Measurements from ENCODE around the gene IGLL5. TPM values are rescaled to one million over a fixed set of nuclear protein-coding genes. Genes with fewer than 3 reads are reported as not detected.
"Not testable (repeated sequence)": the region's sequence is repeated elsewhere in the genome, so short reads cannot be mapped to it uniquely, and the experiment has no call there.

IGLL5 gene
- total RNA-seq, 3 donors from 2014 or later: 0.79 TPM; not detected in 2

DNA sequence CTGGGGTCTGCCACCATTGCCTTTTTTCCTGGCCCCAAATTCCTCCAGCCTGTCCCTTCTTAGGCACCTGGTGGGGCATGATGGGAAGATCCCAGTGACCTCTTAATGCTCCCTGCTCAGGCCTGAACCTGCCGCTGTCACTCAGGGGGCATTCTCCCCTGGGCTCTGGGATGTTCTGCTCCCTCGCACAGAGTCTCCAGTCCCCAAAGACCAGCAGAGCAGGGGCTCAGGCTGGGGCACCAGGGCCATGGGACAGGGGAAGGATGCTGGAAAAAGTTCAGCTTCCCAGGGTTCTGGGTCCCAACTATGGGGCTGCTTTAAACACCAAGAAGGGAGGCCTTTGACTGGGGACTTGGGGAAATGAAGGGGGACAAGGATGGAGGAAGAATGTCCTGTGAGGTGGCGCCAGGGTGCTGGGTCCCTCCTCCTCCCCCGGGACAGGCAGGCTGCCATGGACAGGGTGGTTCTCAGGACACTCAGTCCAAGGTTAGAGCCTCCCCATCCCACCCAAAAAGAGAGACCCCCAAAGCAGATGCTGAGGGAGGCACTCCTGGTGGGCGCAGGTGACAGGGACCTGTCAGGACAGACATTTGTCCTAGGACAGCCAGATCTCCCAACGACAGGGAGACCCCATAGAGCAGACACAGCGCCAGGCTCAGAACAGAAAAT is 30.8 kb downstream of the IGLL5 start:
- no peaks in the 10 kb centered on the region for H3K36me3 Mint-ChIP-seq (ENCODE audit: insufficient read depth)
- H3K4me3 Mint-ChIP-seq: no peak overlapping the region
- ATAC-seq: no peak
- no peaks in the 10 kb centered on the region for H3K27me3 Mint-ChIP-seq (ENCODE audit: low read depth)
- H3K4me1 Mint-ChIP-seq (ENCODE audit: low read depth): no peaks in the 10 kb centered on the region
- no peaks in the 10 kb centered on the region for H3K9me3 Mint-ChIP-seq
- DNase-seq: no peak

DNA sequence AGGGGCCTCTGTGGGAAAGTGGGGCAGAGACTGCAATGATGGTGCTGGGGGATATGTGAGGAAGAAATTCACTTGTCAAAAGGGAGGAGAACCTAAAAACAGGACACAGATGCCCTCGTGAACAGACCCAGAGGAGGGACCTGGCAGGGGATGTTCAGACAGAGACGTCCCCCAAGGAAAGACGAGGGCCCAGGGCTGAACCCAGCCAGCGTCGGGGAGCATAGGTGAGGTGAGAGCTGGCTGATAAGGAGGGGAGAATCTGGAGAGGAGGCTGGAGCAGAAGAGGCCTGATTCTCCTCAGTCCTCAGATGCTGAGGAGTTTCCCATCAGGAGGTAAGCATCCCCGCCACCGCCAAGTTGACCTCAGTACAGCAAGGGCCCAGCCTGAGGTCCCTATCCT is 31.4 kb downstream of the IGLL5 start:
- no peaks in the 10 kb centered on the region for H3K4me1 Mint-ChIP-seq (ENCODE audit: low read depth)
- no peak overlapping the region for H3K4me3 Mint-ChIP-seq
- H3K9me3 Mint-ChIP-seq: no peaks in the 10 kb centered on the region
- no peaks in the 10 kb centered on the region for H3K36me3 Mint-ChIP-seq (ENCODE audit: insufficient read depth)
- H3K27me3 Mint-ChIP-seq (ENCODE audit: low read depth): no peaks in the 10 kb centered on the region
- ATAC-seq (no peak), DNase-seq (no peak)

DNA sequence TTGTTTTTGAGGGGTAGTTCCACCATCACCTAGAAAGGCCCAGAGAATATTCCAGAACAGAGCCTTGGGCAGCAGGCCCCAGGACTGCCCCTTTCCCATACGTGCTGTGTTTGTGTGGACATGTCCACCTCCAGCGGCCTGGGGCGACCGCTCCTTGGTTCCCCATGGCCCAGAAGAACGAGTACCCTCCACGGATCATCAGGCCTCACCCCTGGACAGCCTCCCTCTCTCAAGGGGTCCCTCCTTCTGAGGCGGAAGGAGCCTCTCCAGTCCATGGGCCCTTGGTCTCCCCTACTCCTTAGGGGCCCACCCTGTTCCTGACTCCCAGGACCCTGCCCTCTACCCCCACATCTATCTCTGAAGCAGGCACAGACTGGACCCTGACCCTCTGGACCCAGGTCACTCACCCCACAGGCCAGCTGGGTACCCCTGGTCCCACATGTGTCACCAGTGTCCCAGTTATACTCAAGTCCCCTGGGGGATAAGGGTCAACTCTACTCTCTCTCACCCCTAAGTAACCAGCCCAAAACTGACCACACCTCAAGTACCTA is 32.6 kb downstream of the IGLL5 start:
- ATAC-seq: no peak
- H3K36me3 Mint-ChIP-seq (ENCODE audit: insufficient read depth): no peaks in the 10 kb centered on the region
- no peaks in the 10 kb centered on the region for H3K9me3 Mint-ChIP-seq

DNA sequence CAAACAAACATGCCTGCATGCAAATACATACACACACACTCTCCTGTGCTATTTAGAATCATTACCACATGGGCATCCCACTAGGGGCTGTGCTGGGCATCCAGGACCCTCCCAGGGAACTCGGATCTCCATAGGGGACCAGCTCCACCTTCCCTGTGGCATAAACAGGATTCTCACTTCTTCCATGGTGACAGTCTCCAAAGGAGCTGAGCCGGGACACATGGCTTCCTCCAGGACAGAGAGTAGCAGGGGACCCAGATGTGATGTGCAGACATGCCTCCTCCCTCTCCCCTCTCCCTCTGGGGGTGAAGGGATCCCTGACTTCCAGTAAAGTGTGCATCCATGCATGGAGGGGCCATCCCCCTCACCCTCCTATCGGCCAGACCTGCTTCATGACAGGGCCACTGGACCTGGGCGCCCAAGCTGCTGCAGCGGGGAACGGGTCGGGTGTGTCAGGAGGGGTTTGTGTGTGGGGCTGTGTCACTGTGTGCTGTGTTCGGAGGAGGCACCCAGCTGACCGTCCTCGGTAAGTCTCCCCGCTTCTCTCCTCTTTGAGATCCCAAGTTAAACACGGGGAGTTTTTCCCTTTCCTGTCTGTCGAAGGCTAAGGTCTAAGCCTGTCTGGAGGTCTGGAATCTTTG is 33.4 kb downstream of the IGLL5 start:
- Mint-ChIP-seq H3K4me3 (no peak overlapping the region), H3K27me3 (ENCODE audit: low read depth) (no peaks in the 10 kb centered on the region), H3K9me3 (no peaks in the 10 kb centered on the region), H3K4me1 (ENCODE audit: low read depth) (peaks cover 3% of the 10 kb centered on the region), H3K36me3 (ENCODE audit: insufficient read depth) (no peaks in the 10 kb centered on the region)
- ATAC-seq (no peak), DNase-seq (no peak)

More for the DNA sequence above, 32.6 kb downstream of the IGLL5 start:
- H3K4me1 Mint-ChIP-seq (ENCODE audit: low read depth): peaks cover 3% of the 10 kb centered on the region
- H3K27me3 Mint-ChIP-seq (ENCODE audit: low read depth): no peaks in the 10 kb centered on the region
- no peak for DNase-seq
- H3K4me3 Mint-ChIP-seq: no peak overlapping the region

DNA sequence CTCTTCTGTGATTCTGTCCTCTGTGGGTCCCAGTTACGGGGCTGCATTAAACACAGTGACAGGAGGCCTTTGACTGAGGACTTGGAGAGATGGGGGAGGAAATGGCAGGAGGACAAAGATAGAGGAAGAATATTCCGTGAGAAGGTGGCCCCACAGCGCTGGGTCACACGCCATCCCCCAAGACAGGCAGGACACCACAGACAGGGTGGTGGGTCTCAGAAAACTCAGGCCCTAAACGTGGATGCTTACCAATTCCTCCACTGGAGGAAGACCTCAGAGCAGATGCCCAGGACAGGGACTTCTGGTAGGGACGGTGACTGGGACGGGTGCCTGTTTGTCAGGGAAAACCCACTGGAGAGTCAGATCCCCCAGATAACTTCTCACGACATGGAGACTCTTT is 34.0 kb downstream of the IGLL5 start:
- Mint-ChIP-seq H3K4me3 (no peak overlapping the region), H3K9me3 (no peaks in the 10 kb centered on the region), H3K36me3 (ENCODE audit: insufficient read depth) (no peaks in the 10 kb centered on the region), H3K4me1 (ENCODE audit: low read depth) (peaks cover 3% of the 10 kb centered on the region), H3K27me3 (ENCODE audit: low read depth) (no peaks in the 10 kb centered on the region)
- DNase-seq: no peak
- ATAC-seq: no peak

DNA sequence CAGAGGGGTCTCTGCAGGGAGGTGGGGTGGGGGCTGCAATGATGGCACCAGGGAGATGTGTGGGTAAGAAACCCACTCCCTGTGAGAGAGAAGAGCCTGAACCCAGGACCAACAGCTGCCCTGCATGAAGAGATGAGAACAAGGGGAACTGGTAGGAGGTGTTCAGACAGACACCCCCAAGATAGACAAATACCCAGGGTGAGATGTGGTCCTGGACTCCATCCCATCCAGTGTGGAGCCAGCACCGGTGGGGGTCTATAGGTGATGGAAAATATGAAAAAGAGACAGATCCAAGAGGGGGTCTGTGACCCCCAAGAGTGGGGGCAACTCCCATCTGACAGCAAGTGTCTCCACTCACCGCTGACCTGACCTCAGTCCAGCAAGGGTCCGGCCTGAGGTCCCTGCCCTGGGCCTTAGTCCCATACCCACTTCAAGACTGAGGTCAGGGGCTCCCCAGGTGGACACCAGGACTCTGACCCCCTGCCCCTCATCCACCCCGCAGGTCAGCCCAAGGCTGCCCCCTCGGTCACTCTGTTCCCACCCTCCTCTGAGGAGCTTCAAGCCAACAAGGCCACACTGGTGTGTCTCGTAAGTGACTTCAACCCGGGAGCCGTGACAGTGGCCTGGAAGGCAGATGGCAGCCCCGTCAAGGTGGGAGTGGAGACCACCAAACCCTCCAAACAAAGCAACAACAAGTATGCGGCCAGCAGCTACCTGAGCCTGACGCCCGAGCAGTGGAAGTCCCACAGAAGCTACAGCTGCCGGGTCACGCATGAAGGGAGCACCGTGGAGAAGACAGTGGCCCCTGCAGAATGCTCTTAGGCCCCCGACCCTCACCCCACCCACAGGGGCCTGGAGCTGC is 34.7 kb downstream of the IGLL5 start:
- H3K36me3 Mint-ChIP-seq (ENCODE audit: insufficient read depth); ATAC-seq; H3K27me3 Mint-ChIP-seq (ENCODE audit: low read depth); H3K4me1 Mint-ChIP-seq (ENCODE audit: low read depth); H3K9me3 Mint-ChIP-seq; H3K4me3 Mint-ChIP-seq; DNase-seq: not testable (repeated sequence)

DNA sequence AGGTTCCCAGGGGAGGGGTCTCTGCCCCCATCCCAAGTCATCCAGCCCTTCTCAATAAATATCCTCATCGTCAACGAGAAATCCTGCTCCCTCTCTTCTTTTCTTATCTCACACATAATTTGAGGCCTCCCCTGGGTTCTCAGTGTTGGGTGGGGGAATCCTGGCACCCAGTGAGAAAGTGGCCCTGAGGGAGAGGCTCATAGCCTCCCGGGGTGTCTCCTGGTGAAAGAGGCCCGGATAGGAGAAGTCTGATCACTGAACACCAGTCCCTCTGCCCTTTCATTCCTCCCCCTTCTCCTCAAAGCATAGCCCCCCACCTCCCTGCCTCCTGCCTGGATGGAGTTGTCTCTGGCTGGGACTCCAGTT is 35.3 kb downstream of the IGLL5 start:
- no peaks in the 10 kb centered on the region for H3K9me3 Mint-ChIP-seq
- no peak for DNase-seq
- H3K27me3 Mint-ChIP-seq (ENCODE audit: low read depth): no peaks in the 10 kb centered on the region
- no peaks in the 10 kb centered on the region for H3K36me3 Mint-ChIP-seq (ENCODE audit: insufficient read depth)
- no peak for ATAC-seq
- peaks cover 6% of the 10 kb centered on the region for H3K4me1 Mint-ChIP-seq (ENCODE audit: low read depth)
- H3K4me3 Mint-ChIP-seq: no peak overlapping the region

DNA sequence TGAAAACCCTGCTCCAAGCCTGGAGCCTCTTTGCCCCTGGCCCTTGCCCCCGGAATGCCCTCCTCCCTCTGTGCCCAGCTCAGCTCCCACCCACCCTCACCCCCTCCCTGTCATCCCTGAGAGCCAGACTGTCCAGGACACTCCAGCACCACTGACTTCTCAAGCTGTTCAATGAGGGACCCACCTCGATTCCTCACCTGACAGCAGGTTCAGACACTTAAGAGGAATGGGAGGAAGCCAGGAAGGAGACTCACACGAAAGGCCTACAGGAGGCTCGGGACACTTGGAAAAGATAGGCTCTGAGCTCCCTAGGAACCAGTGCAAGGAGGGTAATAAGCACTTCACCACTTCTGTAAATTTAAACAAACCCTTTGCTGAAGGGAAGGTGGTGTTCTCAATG is 35.8 kb downstream of the IGLL5 start:
- Mint-ChIP-seq H3K4me1 (ENCODE audit: low read depth) (peaks cover 9% of the 10 kb centered on the region), H3K36me3 (ENCODE audit: insufficient read depth) (no peaks in the 10 kb centered on the region), H3K27me3 (ENCODE audit: low read depth) (no peaks in the 10 kb centered on the region), H3K4me3 (no peak overlapping the region), H3K9me3 (no peaks in the 10 kb centered on the region)
- DNase-seq (no peak), ATAC-seq (no peak)

DNA sequence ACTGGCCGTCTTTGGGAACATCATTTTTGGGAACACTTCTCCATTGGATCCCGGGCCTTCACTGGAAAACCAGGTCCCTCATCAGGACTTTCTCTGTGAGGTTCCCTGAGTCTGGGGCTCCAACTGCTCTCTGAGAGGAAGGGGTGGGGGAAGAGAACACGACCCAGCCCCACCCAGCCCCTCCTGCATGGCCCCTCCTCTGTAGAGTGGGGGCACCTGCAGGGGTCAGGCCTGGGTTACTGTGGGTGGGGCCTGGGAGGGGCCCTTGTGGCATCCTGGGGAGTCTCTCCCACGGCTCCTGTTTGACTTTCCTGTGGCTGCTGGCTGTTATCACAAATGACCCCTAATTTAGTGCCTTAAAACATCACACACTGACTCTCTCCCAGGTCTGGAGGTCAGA is 36.3 kb downstream of the IGLL5 start:
- ATAC-seq (no peak), DNase-seq (no peak)
- Mint-ChIP-seq H3K9me3 (no peaks in the 10 kb centered on the region), H3K4me3 (no peak overlapping the region), H3K4me1 (ENCODE audit: low read depth) (peaks cover 14% of the 10 kb centered on the region), H3K36me3 (ENCODE audit: insufficient read depth) (no peaks in the 10 kb centered on the region), H3K27me3 (ENCODE audit: low read depth) (no peaks in the 10 kb centered on the region)

DNA sequence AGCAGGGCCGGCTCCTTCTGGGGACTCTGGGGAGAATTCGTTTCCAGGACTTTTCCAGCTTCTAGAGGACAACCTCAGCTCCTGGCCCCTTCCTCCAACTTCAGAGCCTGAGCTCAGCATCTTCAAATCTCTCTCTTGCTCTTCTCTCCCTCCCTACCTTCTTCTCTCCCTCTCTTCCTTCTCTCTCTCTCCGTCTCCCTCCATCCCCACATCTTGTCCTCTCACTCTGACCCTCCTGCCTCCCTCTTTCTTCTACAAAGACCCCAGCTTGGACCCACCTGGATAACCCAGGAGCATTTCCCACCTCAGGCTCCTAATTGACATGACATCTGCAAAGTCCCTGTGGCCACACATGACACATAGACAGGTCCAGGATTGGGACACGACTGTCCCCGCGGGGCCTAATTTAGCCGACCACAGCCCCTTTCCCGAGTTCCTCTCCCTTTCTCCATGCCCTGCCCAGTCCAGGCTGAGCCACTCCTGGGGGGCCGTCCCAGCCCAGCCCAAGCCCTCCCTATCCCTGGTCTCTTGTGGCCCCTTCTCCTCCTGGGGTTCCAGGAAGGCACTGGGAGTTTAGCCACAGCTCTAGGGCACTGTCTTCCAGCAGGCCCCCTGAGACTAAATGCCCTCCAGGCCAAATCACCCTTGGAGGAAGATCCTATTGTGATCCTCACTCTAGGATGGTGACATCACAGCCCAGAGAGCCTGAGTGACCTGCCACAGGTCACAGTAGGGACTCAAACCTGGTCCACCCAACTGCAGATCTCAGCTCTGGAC is 36.9 kb downstream of the IGLL5 start:
- no peaks in the 10 kb centered on the region for H3K9me3 Mint-ChIP-seq
- H3K4me3 Mint-ChIP-seq: no peak overlapping the region
- H3K27me3 Mint-ChIP-seq (ENCODE audit: low read depth): no peaks in the 10 kb centered on the region
- no peak for DNase-seq
- H3K4me1 Mint-ChIP-seq (ENCODE audit: low read depth): peaks cover 20% of the 10 kb centered on the region
- ATAC-seq: no peak
- no peaks in the 10 kb centered on the region for H3K36me3 Mint-ChIP-seq (ENCODE audit: insufficient read depth)

DNA sequence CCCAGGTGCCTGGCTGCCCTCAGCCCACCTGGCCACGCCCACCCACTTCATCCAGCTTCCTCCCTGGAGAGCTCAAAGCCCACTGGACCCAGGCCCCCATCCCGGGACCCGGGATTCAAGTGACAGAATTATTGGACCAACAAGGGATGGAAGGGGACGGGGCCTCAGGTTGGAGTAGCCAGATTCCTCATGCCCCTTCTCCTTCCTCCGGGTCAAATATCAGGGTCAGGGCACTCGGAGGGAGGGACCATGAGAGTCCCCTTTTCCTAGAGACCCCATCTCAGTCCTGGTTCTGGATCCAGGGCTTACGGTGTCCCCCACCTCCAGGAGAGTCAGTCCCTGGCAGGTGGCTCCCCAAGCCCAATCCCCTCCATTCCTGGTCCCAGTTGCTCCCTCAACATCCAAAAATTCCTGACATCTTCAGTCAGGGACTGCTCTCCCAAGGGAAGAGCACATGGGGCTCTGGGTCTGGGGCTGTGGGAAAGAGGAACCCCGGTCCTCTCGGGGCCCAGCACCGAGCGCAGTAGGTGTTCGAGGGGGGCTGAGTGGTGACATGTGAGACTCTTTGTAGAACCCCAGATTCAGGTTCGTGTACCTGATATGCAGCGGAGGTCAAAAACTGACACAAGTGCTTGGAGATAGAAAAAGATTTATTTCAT is 37.7 kb downstream of the IGLL5 start:
- DNase-seq (no peak), ATAC-seq (no peak)
- peaks cover 21% of the 10 kb centered on the region for H3K4me1 Mint-ChIP-seq (ENCODE audit: low read depth)
- no peaks in the 10 kb centered on the region for H3K36me3 Mint-ChIP-seq (ENCODE audit: insufficient read depth)
- no peaks in the 10 kb centered on the region for H3K9me3 Mint-ChIP-seq
- no peak overlapping the region for H3K4me3 Mint-ChIP-seq
- H3K27me3 Mint-ChIP-seq (ENCODE audit: low read depth): no peaks in the 10 kb centered on the region

DNA sequence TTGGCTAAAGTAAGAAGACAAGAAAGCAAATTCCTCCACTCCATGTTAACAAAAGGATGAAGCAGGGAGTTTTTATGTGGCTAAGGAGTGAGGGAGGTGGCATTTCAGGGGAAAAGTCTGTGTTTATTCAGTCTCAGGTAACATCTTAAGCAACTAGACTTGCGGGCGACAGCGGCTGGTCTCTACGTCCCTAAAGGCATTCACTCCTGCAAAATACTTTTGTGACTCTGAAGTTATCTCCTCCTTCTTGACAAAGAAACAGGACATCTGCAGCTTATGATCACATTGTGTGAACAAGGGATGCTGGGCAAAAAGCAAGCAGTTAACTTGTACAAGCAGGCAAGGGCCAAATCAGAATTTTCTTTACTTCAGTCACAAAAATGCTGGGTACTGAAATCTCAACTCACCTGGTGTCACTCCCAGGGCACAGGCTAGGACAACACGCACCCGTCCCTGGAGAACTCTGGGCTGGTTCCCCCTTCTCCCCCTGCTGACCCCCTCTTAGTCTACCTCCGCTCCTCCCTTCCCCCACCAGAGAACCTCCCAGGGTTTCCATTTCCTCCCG is 38.3 kb downstream of the IGLL5 start:
- no peak for ATAC-seq
- Mint-ChIP-seq H3K4me1 (ENCODE audit: low read depth) (peaks cover 21% of the 10 kb centered on the region), H3K9me3 (no peaks in the 10 kb centered on the region), H3K36me3 (ENCODE audit: insufficient read depth) (no peaks in the 10 kb centered on the region), H3K27me3 (ENCODE audit: low read depth) (no peaks in the 10 kb centered on the region), H3K4me3 (no peak overlapping the region)
- no peak for DNase-seq

DNA sequence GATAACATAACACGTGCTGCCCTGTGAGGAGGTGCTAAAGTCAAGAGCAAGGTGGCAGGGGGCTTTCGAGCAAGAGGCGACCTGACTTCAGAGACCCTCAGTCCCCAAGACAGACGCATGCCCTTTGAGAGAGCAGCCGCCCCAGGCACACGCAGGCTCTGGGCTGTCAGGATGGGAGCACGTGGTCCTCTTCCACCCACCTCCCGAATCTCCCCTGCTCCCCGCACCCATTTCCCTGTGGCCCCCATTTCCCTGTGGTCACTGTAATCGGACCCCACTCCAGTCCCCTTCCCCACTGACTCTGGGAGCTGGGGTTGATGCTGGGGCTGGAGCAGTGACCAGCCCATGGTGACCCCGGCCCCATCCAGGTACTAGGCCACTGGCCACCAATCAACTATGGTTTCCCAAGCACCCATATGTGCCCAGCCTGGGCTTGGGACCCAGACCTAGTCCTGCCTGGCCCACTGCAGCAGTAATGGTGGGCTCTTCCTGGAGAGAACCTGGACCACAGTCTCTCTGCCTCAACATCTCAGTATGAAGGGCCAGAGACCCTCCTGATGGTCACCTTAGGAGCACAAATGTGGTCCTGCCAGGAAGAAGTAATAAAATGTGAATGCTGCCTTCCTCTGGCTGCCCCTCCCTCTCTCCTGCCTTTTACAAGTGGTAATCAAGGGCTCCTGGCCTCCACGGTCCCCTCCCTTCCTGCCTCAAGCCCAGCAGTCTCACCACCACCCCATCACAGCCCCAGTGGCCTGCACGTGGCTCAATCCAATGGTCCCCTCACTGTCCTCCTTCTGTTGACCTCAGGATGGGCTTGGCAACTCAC is 39.0 kb downstream of the IGLL5 start:
- no peaks in the 10 kb centered on the region for H3K9me3 Mint-ChIP-seq
- no peak overlapping the region for H3K4me3 Mint-ChIP-seq
- peaks cover 21% of the 10 kb centered on the region for H3K4me1 Mint-ChIP-seq (ENCODE audit: low read depth)
- ATAC-seq: no peak
- H3K36me3 Mint-ChIP-seq (ENCODE audit: insufficient read depth): no peaks in the 10 kb centered on the region
- no peaks in the 10 kb centered on the region for H3K27me3 Mint-ChIP-seq (ENCODE audit: low read depth)
- no peak for DNase-seq

Data from activated T-cell treated with anti-CD3 and anti-CD28 coated beads, Interleukin-2, amount 50 U/mL, for 4 hours (primary cell).